Cardiac muscle cell (in vitro differentiated cells and primary cell): ENCODE results near the gene ITIH5. TPM values are rescaled to one million over a fixed set of nuclear protein-coding genes. Genes with fewer than 3 reads are reported as not detected.
A peak's percentile ranks its signal among the peaks of the same experiment; 100 is the strongest.

Experiments used
- DNase-seq, 2 donors: peaks; one replicate each; pipeline versions ENCODE4 v3.0.0 to v3.0.0-alpha.2; 2010 to 2017; ENCODE audit warnings: low read depth in 1 of 2, low spot score in 1 of 2
- H3K27ac ChIP-seq: fragments of 200-600 bp; sonication (generic); 2 replicates; pipeline ENCODE4 v1.5.1; 2016
- H3K27me3 ChIP-seq: fragments of 200-600 bp; sonication (generic); 2 replicates; pipeline ENCODE4 v1.6.0; 2016; ENCODE audit warnings: control low read depth
- H3K36me3 ChIP-seq: fragments of 200-600 bp; sonication (generic); 2 replicates; pipeline ENCODE4 v1.5.1; 2016; ENCODE audit warnings: control low read depth
- H3K4me1 ChIP-seq: fragments of 200-600 bp; sonication (generic); 2 replicates; pipeline ENCODE4 v1.8.1; 2017; ENCODE audit warnings: low read depth, mild to moderate bottlenecking, mixed run types
- H3K4me3 ChIP-seq: fragments of 200-600 bp; sonication (generic); 2 replicates; pipeline ENCODE4 v1.5.1; 2016; ENCODE audit warnings: mild to moderate bottlenecking
- H3K9me3 ChIP-seq: fragments of 200-600 bp; sonication (generic); 2 replicates; pipeline ENCODE4 v1.5.1; 2017; ENCODE audit warnings: low read depth, mild to moderate bottlenecking, control low read depth
- polyA plus RNA-seq: library from polyadenylated mRNA; unstranded; fragments of >200 nt; fragmentation: Nextera tagmentation; extraction: Ambion mirVana; gene quantifications from 2 replicates; pipeline ENCODE4 v1.2.1, GENCODE V29; 2016
- total RNA-seq: library from RNA; depleted of rRNA; stranded (reverse); fragments of >200 nt; gene quantifications from 2 replicates; pipeline ENCODE4 v1.2.3, GENCODE V29; 2016
- TF ChIP-seq, protein P1 (sequence below): IDR thresholded peaks from 2 replicates; pipeline ENCODE4 v1.5.1; 2012; ENCODE audit warnings: low read depth, mild to moderate bottlenecking, low read length

The ITIH5 gene
- total and polyA plus RNA-seq, 2 experiments from 2014 or later = 0.11 to 0.60 TPM

DNA sequence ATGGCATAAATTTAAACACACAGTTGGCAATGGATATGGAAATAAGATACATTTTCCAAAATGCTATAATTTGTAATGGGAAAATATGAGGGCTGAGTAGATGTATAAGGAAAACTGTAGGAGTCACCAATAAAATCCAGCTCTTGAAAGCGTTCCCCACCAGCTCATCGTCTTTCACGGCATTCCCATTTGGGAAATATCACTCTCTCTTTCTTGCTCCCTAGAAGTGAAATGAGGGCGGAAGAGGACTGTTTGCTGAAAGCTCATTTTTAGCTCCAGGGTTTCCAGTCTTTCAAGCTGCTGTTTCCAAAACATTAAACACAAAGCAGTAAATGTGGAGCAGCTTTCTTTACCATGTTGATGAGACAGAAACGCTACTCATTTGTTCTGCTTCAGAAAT lies 151.3 kb downstream of the ITIH5 start:
- Histone ChIP-seq H3K27me3 (no peaks in the 10 kb centered on the region), H3K4me1 (no peaks in the 10 kb centered on the region), H3K27ac (no peak overlapping the region), H3K9me3 (no peaks in the 10 kb centered on the region), H3K4me3 (no peak overlapping the region), H3K36me3 (no peaks in the 10 kb centered on the region)
- TF ChIP-seq, protein P1, sequence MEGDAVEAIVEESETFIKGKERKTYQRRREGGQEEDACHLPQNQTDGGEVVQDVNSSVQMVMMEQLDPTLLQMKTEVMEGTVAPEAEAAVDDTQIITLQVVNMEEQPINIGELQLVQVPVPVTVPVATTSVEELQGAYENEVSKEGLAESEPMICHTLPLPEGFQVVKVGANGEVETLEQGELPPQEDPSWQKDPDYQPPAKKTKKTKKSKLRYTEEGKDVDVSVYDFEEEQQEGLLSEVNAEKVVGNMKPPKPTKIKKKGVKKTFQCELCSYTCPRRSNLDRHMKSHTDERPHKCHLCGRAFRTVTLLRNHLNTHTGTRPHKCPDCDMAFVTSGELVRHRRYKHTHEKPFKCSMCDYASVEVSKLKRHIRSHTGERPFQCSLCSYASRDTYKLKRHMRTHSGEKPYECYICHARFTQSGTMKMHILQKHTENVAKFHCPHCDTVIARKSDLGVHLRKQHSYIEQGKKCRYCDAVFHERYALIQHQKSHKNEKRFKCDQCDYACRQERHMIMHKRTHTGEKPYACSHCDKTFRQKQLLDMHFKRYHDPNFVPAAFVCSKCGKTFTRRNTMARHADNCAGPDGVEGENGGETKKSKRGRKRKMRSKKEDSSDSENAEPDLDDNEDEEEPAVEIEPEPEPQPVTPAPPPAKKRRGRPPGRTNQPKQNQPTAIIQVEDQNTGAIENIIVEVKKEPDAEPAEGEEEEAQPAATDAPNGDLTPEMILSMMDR = no peak
- DNase-seq = no peak

DNA sequence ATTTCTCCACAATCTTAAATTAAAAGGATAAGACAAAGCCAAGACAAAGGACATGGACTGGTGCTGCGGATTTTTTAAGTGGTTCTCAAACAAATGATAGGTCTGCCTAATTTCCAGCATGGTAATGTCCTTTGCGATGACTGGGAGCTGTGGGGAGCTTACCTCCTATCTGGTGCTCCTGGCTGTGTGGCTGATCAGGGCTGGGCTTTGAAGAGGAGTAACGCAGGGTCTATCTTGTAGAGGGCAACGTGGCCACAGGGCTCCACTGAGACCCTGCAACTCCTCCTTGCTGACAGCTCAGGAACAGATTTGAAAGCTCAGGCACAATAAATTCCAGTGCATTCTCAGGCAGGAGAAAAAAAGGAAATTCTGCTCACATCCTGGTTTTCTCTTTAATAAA lies 152.8 kb downstream of the ITIH5 start:
- H3K4me3 ChIP-seq = no peak overlapping the region
- TF ChIP-seq, protein P1 = no peak
- H3K9me3 ChIP-seq = no peaks in the 10 kb centered on the region
- H3K27ac ChIP-seq = no peak overlapping the region
- peak in 1 of 2 donors; percentile 12 for DNase-seq
- H3K36me3 ChIP-seq = no peaks in the 10 kb centered on the region
- no peaks in the 10 kb centered on the region for H3K27me3 ChIP-seq
- H3K4me1 ChIP-seq = no peaks in the 10 kb centered on the region

DNA sequence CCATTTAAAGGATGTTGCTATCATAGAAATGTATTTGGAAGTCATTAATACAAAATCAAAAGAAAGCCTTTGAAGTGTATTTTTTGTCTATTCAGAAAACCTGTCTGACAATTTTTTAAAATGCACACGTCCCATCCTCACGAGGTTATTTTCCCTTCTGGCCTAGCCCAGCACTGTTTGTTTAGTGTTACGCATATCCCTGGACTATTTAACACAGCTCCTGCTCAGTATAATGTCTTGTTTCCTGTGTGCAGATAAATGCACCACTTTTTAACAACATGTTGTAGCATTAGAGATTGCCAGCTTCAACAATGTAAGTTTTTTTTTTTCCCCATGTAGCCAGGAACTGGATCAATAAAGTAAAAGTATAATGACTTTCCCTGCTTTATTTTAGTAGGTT lies 153.3 kb downstream of the ITIH5 start:
- TF ChIP-seq, protein P1 = no peak
- Histone ChIP-seq H3K4me1 (no peaks in the 10 kb centered on the region), H3K4me3 (no peak overlapping the region), H3K27ac (no peak overlapping the region), H3K27me3 (no peaks in the 10 kb centered on the region), H3K9me3 (no peaks in the 10 kb centered on the region), H3K36me3 (no peaks in the 10 kb centered on the region)
- no peak for DNase-seq

DNA sequence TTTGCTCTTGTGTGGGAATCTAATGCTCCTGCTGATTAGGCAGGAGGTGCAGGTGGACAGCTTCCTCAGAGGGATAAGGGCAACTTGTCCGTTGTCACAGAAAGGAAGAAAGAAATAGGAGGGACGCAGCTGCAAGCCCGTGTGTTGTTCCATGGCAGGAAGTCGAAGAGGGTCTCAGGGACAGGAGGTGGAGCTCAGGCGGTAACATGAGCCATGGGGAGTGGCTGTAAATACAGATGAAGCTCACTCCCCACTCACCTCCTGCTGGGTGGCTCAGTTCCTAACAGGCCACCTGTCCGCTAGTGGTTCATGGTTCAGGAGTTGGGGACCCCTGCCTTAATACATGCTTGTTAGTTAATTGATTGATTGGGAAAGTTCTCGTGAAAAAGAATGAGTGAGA lies 154.3 kb downstream of the ITIH5 start:
- Histone ChIP-seq H3K27ac (no peak overlapping the region), H3K27me3 (no peaks in the 10 kb centered on the region), H3K4me3 (no peak overlapping the region), H3K36me3 (no peaks in the 10 kb centered on the region), H3K4me1 (no peaks in the 10 kb centered on the region), H3K9me3 (no peaks in the 10 kb centered on the region)
- DNase-seq = no peak
- TF ChIP-seq, protein P1 = no peak

DNA sequence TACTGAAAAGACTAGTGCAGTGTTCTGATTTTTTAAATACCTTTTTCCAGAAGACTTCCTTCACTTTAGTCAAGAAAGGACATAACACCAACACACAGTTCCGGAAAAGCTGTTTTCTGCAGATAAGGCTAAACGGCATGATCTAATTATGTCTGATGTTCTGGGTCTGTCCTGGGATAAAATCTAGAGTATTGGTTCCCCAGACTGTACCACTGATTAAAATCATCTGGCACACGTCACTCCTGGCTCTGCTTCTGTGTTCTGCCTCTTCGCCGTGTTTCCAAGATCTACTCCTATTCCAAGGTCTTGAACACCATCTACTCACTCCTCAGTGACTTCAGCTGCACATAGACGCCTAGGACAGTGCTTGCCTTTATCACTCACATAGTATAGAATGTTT lies 155.2 kb downstream of the ITIH5 start:
- Histone ChIP-seq H3K4me3 (no peak overlapping the region), H3K9me3 (no peaks in the 10 kb centered on the region), H3K4me1 (no peaks in the 10 kb centered on the region), H3K36me3 (no peaks in the 10 kb centered on the region), H3K27me3 (no peaks in the 10 kb centered on the region), H3K27ac (no peak overlapping the region)
- TF ChIP-seq, protein P1 = no peak
- DNase-seq = no peak

Other genes with a start within 250 kb of the ITIH5 start
- not detected in 2 replicates for gene ITIH2, start 36.4 kb upstream of the ITIH5 start, total RNA-seq
- 0.09 TPM in 1 of 2 replicates, not detected in the other for gene ITIH2, start 36.4 kb upstream of the ITIH5 start, polyA plus RNA-seq
- 3.2 and 7.4 TPM in 2 replicates for gene KIN, start 121.0 kb upstream of the ITIH5 start, total RNA-seq
- 7.3 and 16.8 TPM in 2 replicates for gene KIN, start 121.0 kb upstream of the ITIH5 start, polyA plus RNA-seq
- gene ATP5F1C, start 121.2 kb upstream of the ITIH5 start, total RNA-seq = 341 and 498 TPM in 2 replicates
- 714 and 811 TPM in 2 replicates for gene ATP5F1C, start 121.2 kb upstream of the ITIH5 start, polyA plus RNA-seq
- gene TAF3, start 151.5 kb upstream of the ITIH5 start, total RNA-seq = 3.9 and 4.1 TPM in 2 replicates
- 7.3 and 7.7 TPM in 2 replicates for gene TAF3, start 151.5 kb upstream of the ITIH5 start, polyA plus RNA-seq